ENCODE data around the gene TSPAN14. TPM values are rescaled to one million over a fixed set of nuclear protein-coding genes. Genes with fewer than 3 reads are reported as not detected.

TSPAN14 gene
- total and polyA plus RNA-seq, 2 of the 13 experiments (the other 11 are each of a cell fraction or from before 2014, with no cell fraction given) = 24.1 to 80.6 TPM

- TF ChIP-seq PAWR (CRISPR knock-in tag; IDR thresholded peaks at IDR 0.05; ENCODE audit: borderline replicate concordance) = no peak
- TF ChIP-seq PHF21A (CRISPR knock-in tag; IDR thresholded peaks at IDR 0.05) = peak; percentile 54; the same call in 1 of the 2 replicates
- TF ChIP-seq NR2F2 (IDR thresholded peaks at IDR 0.05; ENCODE audit: borderline replicate concordance, low read depth) = no peak
- TF ChIP-seq MEIS2 (CRISPR knock-in tag; IDR thresholded peaks at IDR 0.05) = no peak
- no peak; the same call in 1 of the 2 replicates for TF ChIP-seq ZNF431 (CRISPR knock-in tag; IDR thresholded peaks at IDR 0.05; ENCODE audit: borderline replicate concordance, low read depth)
- 0 out of 2 replicates have a peak, but pooled peaks have one; percentile 34 for TF ChIP-seq YEATS4 (CRISPR knock-in tag; IDR thresholded peaks at IDR 0.05; ENCODE audit: borderline replicate concordance)
- TF ChIP-seq KLF15 (CRISPR knock-in tag; IDR thresholded peaks at IDR 0.05; ENCODE audit: borderline replicate concordance) = no peak
- no peak for TF ChIP-seq TMF1 (CRISPR knock-in tag; IDR thresholded peaks at IDR 0.05; ENCODE audit: low read depth)
- TF ChIP-seq BCLAF1 (IDR thresholded peaks at IDR 0.05) = no peak
- TF ChIP-seq ZFP36L1 (CRISPR knock-in tag; IDR thresholded peaks at IDR 0.05) = no peak
- no peak for TF ChIP-seq ZBTB10 (CRISPR knock-in tag; IDR thresholded peaks at IDR 0.05; ENCODE audit: borderline replicate concordance)
- TF ChIP-seq CBX1 (IDR thresholded peaks at IDR 0.05; ENCODE audit: low read depth) = no peak
- TF ChIP-seq AHDC1 (CRISPR knock-in tag; IDR thresholded peaks at IDR 0.05; ENCODE audit: borderline replicate concordance) = no peak
- TF ChIP-seq ZBTB8A (CRISPR knock-in tag; IDR thresholded peaks at IDR 0.05; ENCODE audit: borderline replicate concordance, low read depth) = no peak
- no peak for TF ChIP-seq KDM4B (CRISPR knock-in tag; IDR thresholded peaks at IDR 0.05)
- TF ChIP-seq ZSCAN29 (CRISPR knock-in tag; conservative IDR thresholded peaks at IDR 0.05) = no peak
- no peak for TF ChIP-seq ZNF790 (CRISPR knock-in tag; IDR thresholded peaks at IDR 0.05; ENCODE audit: borderline replicate concordance)
Observed at GRCh38 chr10:80453842-80454512, at the start of gene TSPAN14 (continued).
